Umbilical cord (tissue), 2 donors: ENCODE results near the gene PPP1R12B. TPM values are rescaled to one million over a fixed set of nuclear protein-coding genes. Genes with fewer than 3 reads are reported as not detected.

ENCODE experiments used
- DNase-seq: peaks from one replicate; pipeline ENCODE4 v3.0.0-alpha.2; 2015; ENCODE audit warnings: low spot score
- total RNA-seq: library from RNA; depleted of rRNA; stranded (reverse); fragments of >200 nt; gene quantifications from one replicate; pipeline ENCODE4 v1.2.3, GENCODE V29; 2014; ENCODE audit warnings: low replicate concordance; ENCODE audit not compliant: insufficient read depth

Gene PPP1R12B
- 472 TPM for total RNA-seq

GRCh38 chr1:202348509-202349205 is at the start of gene PPP1R12B:
Gene PPP1R12B, plus strand, starts transcription at chr1:202348699. Its CDS starts 153 bp downstream, at chr1:202348852.
- peak; percentile 100 for DNase-seq

GRCh38 chr1:202302166-202302565 is 46.3 kb upstream of the PPP1R12B start:
- no peak for DNase-seq

GRCh38 chr1:202304375-202304774 is 44.1 kb upstream of the PPP1R12B start:
- peak; percentile 20 for DNase-seq

GRCh38 chr1:202305168-202305567 is 43.3 kb upstream of the PPP1R12B start:
- no peak for DNase-seq

GRCh38 chr1:202306535-202307345 is 41.8 kb upstream of the PPP1R12B start:
- DNase-seq, result no peak

- no peak for DNase-seq
Measured at GRCh38 chr1:202310071-202310725, 38.3 kb upstream of the PPP1R12B start.

- no peak for DNase-seq
Measured at GRCh38 chr1:202310746-202311145, 37.8 kb upstream of the PPP1R12B start.

- no peak for DNase-seq
Measured at GRCh38 chr1:202311875-202312635, 36.4 kb upstream of the PPP1R12B start.

GRCh38 chr1:202315576-202316168 is 32.8 kb upstream of the PPP1R12B start:
- peak; percentile 81 for DNase-seq

GRCh38 chr1:202316186-202316585 is 32.3 kb upstream of the PPP1R12B start:
- no peak for DNase-seq

- DNase-seq, result no peak
Measured at GRCh38 chr1:202317941-202318925, 30.3 kb upstream of the PPP1R12B start.

- no peak for DNase-seq
Measured at GRCh38 chr1:202319381-202320080, 29.0 kb upstream of the PPP1R12B start.

GRCh38 chr1:202320081-202320405 is 28.5 kb upstream of the PPP1R12B start:
- DNase-seq, result no peak

GRCh38 chr1:202323731-202324130 is 24.8 kb upstream of the PPP1R12B start:
- no peak for DNase-seq

- DNase-seq, result no peak
Measured at GRCh38 chr1:202324646-202325045, 23.9 kb upstream of the PPP1R12B start.

- DNase-seq, result no peak
Measured at GRCh38 chr1:202329891-202330290, 18.6 kb upstream of the PPP1R12B start.

- DNase-seq, result no peak
Measured at GRCh38 chr1:202333861-202334260, 14.6 kb upstream of the PPP1R12B start.

- DNase-seq, result peak; percentile 54
Measured at GRCh38 chr1:202343652-202344349, 4.7 kb upstream of the PPP1R12B start.

- DNase-seq, result no peak
Measured at GRCh38 chr1:202348005-202348508, 442 bp upstream of the PPP1R12B start.
